Keratinocyte (primary cell): ENCODE data around the gene NTSR1. TPM values are rescaled to one million over a fixed set of nuclear protein-coding genes. Genes with fewer than 3 reads are reported as not detected.

Experiments
- DNase-seq: peaks from one replicate; pipeline ENCODE4 v3.0.0-alpha.2; 2011; ENCODE audit warnings: low read depth, missing footprints, low spot score
- FAIRE-seq: peaks from 2 replicates; lab custom pipeline; 2011; peaks lifted over from hg19 to GRCh38; lab: Jason Lieb, UNC
- H2AFZ ChIP-seq: 2 replicates; pipeline ENCODE4 v1.6.0; 2012; ENCODE audit warnings: low read length, control low read depth, inconsistent platforms; ENCODE audit not compliant: control insufficient read depth
- H3K27ac ChIP-seq: 2 replicates; pipeline ENCODE4 v1.5.1; 2011; ENCODE audit warnings: low read length; ENCODE audit not compliant: control insufficient read depth, insufficient read depth
- H3K27me3 ChIP-seq: 3 replicates; pipeline ENCODE4 v1.6.0; 2011; ENCODE audit warnings: low read length; ENCODE audit not compliant: control insufficient read depth, insufficient read depth; ENCODE audit errors: extremely low read depth
- H3K36me3 ChIP-seq, 2 experiments: 2 replicates in 1 of 2; 3 replicates in 1 of 2; pipeline ENCODE4 v1.5.1; 2011; ENCODE audit warnings: low read length in 2 of 2, mild to moderate bottlenecking in 1 of 2; ENCODE audit not compliant: control insufficient read depth in 2 of 2, insufficient read depth in 2 of 2; ENCODE audit errors: extremely low read depth in 1 of 2
- H3K4me1 ChIP-seq: 3 replicates; pipeline ENCODE4 v1.5.1; 2011; ENCODE audit warnings: low read length; ENCODE audit not compliant: control insufficient read depth, insufficient read depth; ENCODE audit errors: extremely low read depth
- H3K4me2 ChIP-seq: 3 replicates; pipeline ENCODE4 v1.6.0; 2011; ENCODE audit warnings: low read depth, low read length; ENCODE audit not compliant: control insufficient read depth, insufficient read depth; ENCODE audit errors: extremely low read depth
- H3K4me3 ChIP-seq, 3 experiments: fragments of 200-600 bp in 1 of 3; sonication (generic) in 1 of 3; 2 replicates in 2 of 3; 3 replicates in 1 of 3; pipeline ENCODE4 v1.5.1; 2011 to 2016; ENCODE audit warnings: low read length in 3 of 3, mild to moderate bottlenecking in 3 of 3, control low read depth in 2 of 3, inconsistent platforms in 1 of 3, low read depth in 1 of 3, mixed read lengths in 1 of 3, mixed run types in 1 of 3, moderate library complexity in 1 of 3; ENCODE audit not compliant: control insufficient read depth in 2 of 3, insufficient read depth in 2 of 3; ENCODE audit errors: extremely low read depth in 1 of 3
- H3K79me2 ChIP-seq: 2 replicates; pipeline ENCODE4 v1.6.0; 2012; ENCODE audit warnings: low read length; ENCODE audit not compliant: control insufficient read depth, insufficient read depth
- H3K9ac ChIP-seq: 3 replicates; pipeline ENCODE4 v1.6.0; 2011; ENCODE audit warnings: low read length; ENCODE audit not compliant: control insufficient read depth, insufficient read depth; ENCODE audit errors: extremely low read depth
- H3K9me1 ChIP-seq: 3 replicates; pipeline ENCODE4 v1.6.0; 2011; ENCODE audit warnings: low read length; ENCODE audit not compliant: control insufficient read depth, insufficient read depth; ENCODE audit errors: extremely low read depth
- H3K9me3 ChIP-seq: 2 replicates; pipeline ENCODE4 v1.5.1; 2012; ENCODE audit warnings: low read depth, low read length; ENCODE audit not compliant: control insufficient read depth
- H4K20me1 ChIP-seq: 3 replicates; pipeline ENCODE4 v1.6.0; 2011; ENCODE audit warnings: low read length; ENCODE audit not compliant: control insufficient read depth, insufficient read depth; ENCODE audit errors: extremely low read depth
- EZH2 ChIP-seq: IDR thresholded peaks from one replicate; pipeline ENCODE4 v1.6.1; 2012; ENCODE audit warnings: inconsistent platforms, mild to moderate bottlenecking, low read length, moderate library complexity
- dilution Hi-C: fragments of 300-500 bp; cut with MboI; formaldehyde crosslinking; loops from one replicate; pipeline ENCODE4 v1.7.0; 2020; ENCODE audit warnings: low sequenced_read_pairs; ENCODE audit not compliant: extremely low pct_ligation_motif_present
- polyA plus RNA-seq, 5 experiments: library from polyadenylated mRNA; depleted of rRNA in 3 of 5; stranded (reverse) in 3 of 5; stranded (forward) in 1 of 5; unstranded in 1 of 5; fragments of >200 nt; gene quantifications; 1 replicate in 1 of 5; 2 replicates in 3 of 5; 3 replicates in 1 of 5; pipeline versions ENCODE4 v1.2.1 to v1.2.3, GENCODE V29; 2011 to 2012; ENCODE audit warnings: missing spikeins in 2 of 5, low read depth in 1 of 5, low replicate concordance in 1 of 5
- TF ChIP-seq, protein P1 (sequence below), 3 experiments: IDR thresholded peaks in 1 of 3; conservative IDR thresholded peaks in 1 of 3; optimal IDR thresholded peaks in 1 of 3; 2 replicates in 2 of 3; 3 replicates in 1 of 3; pipeline versions ENCODE3 to v1.5.1; 2011; ENCODE audit warnings: low read length in 3 of 3, mild to moderate bottlenecking in 3 of 3, moderate library complexity in 2 of 3, control low read depth in 1 of 3, inconsistent platforms in 1 of 3; ENCODE audit not compliant: insufficient read depth in 2 of 3; ENCODE audit errors: extremely low read depth in 1 of 3

Gene NTSR1
- polyA plus RNA-seq, 1 donor (not counting 4 experiments of a cell fraction or from before 2014, with no cell fraction given) = 0.55 TPM

DNA sequence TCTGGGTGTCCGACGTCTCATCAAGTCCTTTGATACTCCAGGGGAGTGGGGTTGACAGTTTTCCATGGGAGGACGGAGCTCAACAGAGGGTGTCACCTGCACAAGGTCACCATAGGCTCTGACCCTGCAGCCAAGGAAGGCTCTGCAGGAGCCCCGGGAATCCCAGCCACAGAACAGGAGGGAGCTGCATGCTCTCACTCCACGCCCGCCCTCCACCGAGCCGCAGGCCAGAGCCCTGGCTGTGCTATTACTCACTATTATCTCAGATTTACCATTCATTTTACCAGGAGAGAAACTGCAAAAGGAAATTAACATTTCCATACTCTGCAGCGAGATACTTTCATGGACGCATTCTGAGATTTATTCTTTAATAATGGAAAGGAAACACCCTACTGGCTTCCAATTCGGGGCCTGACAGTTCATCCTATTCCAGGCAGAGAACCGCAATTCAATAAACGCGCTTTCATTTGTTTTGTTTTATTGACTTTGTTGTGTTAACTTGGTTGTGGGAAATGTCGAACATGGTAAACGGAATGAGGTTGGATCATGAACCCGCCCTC lies 18.3 kb upstream of the NTSR1 start:
- H3K9ac ChIP-seq = no peak overlapping the region
- no peak overlapping the region for H3K4me3 ChIP-seq
- no peaks in the 10 kb centered on the region for H4K20me1 ChIP-seq
- peaks cover 27% of the 10 kb centered on the region for H3K27me3 ChIP-seq
- no peak overlapping the region for H3K4me2 ChIP-seq
- H3K9me3 ChIP-seq = no peaks in the 10 kb centered on the region
- no peaks in the 10 kb centered on the region for H3K9me1 ChIP-seq
- no peak for TF ChIP-seq EZH2
- TF ChIP-seq, protein P1, sequence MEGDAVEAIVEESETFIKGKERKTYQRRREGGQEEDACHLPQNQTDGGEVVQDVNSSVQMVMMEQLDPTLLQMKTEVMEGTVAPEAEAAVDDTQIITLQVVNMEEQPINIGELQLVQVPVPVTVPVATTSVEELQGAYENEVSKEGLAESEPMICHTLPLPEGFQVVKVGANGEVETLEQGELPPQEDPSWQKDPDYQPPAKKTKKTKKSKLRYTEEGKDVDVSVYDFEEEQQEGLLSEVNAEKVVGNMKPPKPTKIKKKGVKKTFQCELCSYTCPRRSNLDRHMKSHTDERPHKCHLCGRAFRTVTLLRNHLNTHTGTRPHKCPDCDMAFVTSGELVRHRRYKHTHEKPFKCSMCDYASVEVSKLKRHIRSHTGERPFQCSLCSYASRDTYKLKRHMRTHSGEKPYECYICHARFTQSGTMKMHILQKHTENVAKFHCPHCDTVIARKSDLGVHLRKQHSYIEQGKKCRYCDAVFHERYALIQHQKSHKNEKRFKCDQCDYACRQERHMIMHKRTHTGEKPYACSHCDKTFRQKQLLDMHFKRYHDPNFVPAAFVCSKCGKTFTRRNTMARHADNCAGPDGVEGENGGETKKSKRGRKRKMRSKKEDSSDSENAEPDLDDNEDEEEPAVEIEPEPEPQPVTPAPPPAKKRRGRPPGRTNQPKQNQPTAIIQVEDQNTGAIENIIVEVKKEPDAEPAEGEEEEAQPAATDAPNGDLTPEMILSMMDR (optimal IDR thresholded peaks at IDR 0.05 in 1 of 3, IDR thresholded peaks at IDR 0.05 in 1 of 3, conservative IDR thresholded peaks at IDR 0.05 in 1 of 3; ENCODE audit: extremely low read depth in 1 of 3, insufficient read depth in 2 of 3, low read length in 3 of 3) = no peak
- dilution Hi-C loops = no loop called here
- H2AFZ ChIP-seq = no peak overlapping the region
- DNase-seq = no peak
- no peaks in the 10 kb centered on the region for H3K79me2 ChIP-seq
- no peaks in the 10 kb centered on the region for H3K36me3 ChIP-seq
- no peak for FAIRE-seq
- H3K27ac ChIP-seq = no peak overlapping the region
- H3K4me1 ChIP-seq = peaks cover 16% of the 10 kb centered on the region

DNA sequence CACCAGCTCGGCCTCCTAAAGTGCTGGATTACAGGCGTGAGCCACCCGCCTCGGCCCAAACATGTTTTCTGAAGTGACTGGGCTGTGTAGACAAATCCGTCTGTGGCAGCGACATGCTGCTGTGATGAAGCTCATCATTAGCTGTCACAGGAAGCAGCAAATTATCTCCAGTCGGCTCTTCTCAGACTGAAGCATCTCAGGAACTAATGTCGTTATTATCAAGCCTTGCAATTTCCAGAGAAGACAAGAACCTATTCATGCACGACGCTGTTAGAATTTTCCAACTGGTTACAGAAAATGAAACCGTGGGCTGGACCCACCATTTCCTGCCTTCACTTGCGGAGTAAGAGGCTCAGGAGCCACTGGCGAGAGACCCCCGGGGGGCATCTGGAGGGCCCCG lies 17.1 kb upstream of the NTSR1 start:
- Histone ChIP-seq H2AFZ (no peak overlapping the region), H3K9ac (no peak overlapping the region), H3K79me2 (no peaks in the 10 kb centered on the region), H3K27me3 (peaks cover 37% of the 10 kb centered on the region), H3K27ac (no peak overlapping the region), H3K9me1 (no peaks in the 10 kb centered on the region), H3K4me3 (no peak overlapping the region), H3K9me3 (no peaks in the 10 kb centered on the region), H4K20me1 (no peaks in the 10 kb centered on the region), H3K4me1 (peaks cover 12% of the 10 kb centered on the region), H3K36me3 (no peaks in the 10 kb centered on the region), H3K4me2 (no peak overlapping the region)
- FAIRE-seq (no peak), DNase-seq (no peak)
- TF ChIP-seq, protein P1 (optimal IDR thresholded peaks at IDR 0.05 in 1 of 3, IDR thresholded peaks at IDR 0.05 in 1 of 3, conservative IDR thresholded peaks at IDR 0.05 in 1 of 3; ENCODE audit: extremely low read depth in 1 of 3, insufficient read depth in 2 of 3, low read length in 3 of 3) = no peak
- no peak for TF ChIP-seq EZH2
- dilution Hi-C loops = no loop called here
